NCI-H345 treated with DMSO at 0.1 percent for 48 hours (cell line): ENCODE data around the gene PIERCE2.
A peak's percentile ranks its signal among the peaks of the same experiment; 100 is the strongest.
"Not testable (repeated sequence)": the region's sequence is repeated elsewhere in the genome, so short reads cannot be mapped to it uniquely, and the experiment has no call there.

ENCODE experiments used
- DNase-seq: peaks from one replicate; lab custom pipeline; 2025; ENCODE audit not compliant: unreplicated experiment; lab: John Stamatoyannopoulos, UW

Gene PIERCE2

GRCh38 chr15:55408012-55408928 lies at the start of gene PIERCE2, which contains the start of gene CCPG1:
Gene PIERCE2, plus strand, starts transcription at chr15:55408495. Its CDS starts 274 bp downstream, at chr15:55408769.
Gene CCPG1, minus strand, starts transcription at chr15:55408359. Its CDS starts 18,935 bp downstream, at chr15:55389424.
- DNase-seq: peak; percentile 77

GRCh38 chr15:55360256-55360655 lies 48.0 kb upstream of the PIERCE2 start:
- no peak for DNase-seq

- no peak for DNase-seq
Observed at GRCh38 chr15:55361048-55361447, 47.2 kb upstream of the PIERCE2 start.

- no peak for DNase-seq
Observed at GRCh38 chr15:55362641-55363040, 45.7 kb upstream of the PIERCE2 start.

GRCh38 chr15:55366981-55367380 lies 41.3 kb upstream of the PIERCE2 start:
- no peak for DNase-seq

- no peak for DNase-seq
Observed at GRCh38 chr15:55372701-55373440, 35.4 kb upstream of the PIERCE2 start.

- DNase-seq: no peak
Observed at GRCh38 chr15:55379095-55379494, 29.2 kb upstream of the PIERCE2 start.

GRCh38 chr15:55381595-55381994 lies 26.7 kb upstream of the PIERCE2 start:
- no peak for DNase-seq

GRCh38 chr15:55383687-55384086 lies 24.6 kb upstream of the PIERCE2 start:
- no peak for DNase-seq

- no peak for DNase-seq
Observed at GRCh38 chr15:55387027-55387426, 21.3 kb upstream of the PIERCE2 start.

- DNase-seq: no peak
Observed at GRCh38 chr15:55389264-55389607, 19.1 kb upstream of the PIERCE2 start.

GRCh38 chr15:55394694-55395093 lies 13.6 kb upstream of the PIERCE2 start:
- DNase-seq: no peak

- no peak for DNase-seq
Observed at GRCh38 chr15:55398243-55398642, 10.1 kb upstream of the PIERCE2 start.

GRCh38 chr15:55400050-55400449 lies 8.2 kb upstream of the PIERCE2 start:
- DNase-seq: not testable (repeated sequence)

GRCh38 chr15:55401786-55402246 lies 6.5 kb upstream of the PIERCE2 start:
- DNase-seq: no peak

GRCh38 chr15:55402707-55403106 lies 5.6 kb upstream of the PIERCE2 start:
- DNase-seq: no peak

GRCh38 chr15:55403531-55403930 lies 4.8 kb upstream of the PIERCE2 start:
- no peak for DNase-seq

GRCh38 chr15:55407498-55408011 lies 740 bp upstream of the PIERCE2 start:
- DNase-seq: no peak

GRCh38 chr15:55408976-55409375 lies 681 bp downstream of the PIERCE2 start:
- not testable (repeated sequence) for DNase-seq

GRCh38 chr15:55417678-55418077 lies 9.4 kb downstream of the PIERCE2 start:
- DNase-seq: not testable (repeated sequence)

- no peak for DNase-seq
Observed at GRCh38 chr15:55420171-55420866, 12.0 kb downstream of the PIERCE2 start.
